Activated B cell treated with CpG ODN at 0.5 μM for 24 hours (primary cell): ENCODE results near the gene TBC1D1. TPM values are rescaled to one million over a fixed set of nuclear protein-coding genes. Genes with fewer than 3 reads are reported as not detected.

Experiments used
- ATAC-seq: fragments of 200-7000 bp; cut with Tn5 transposase; one replicate; pipeline ENCODE4 v1.10.0; 2021; ENCODE audit warnings: low read depth, mild to moderate bottlenecking, moderate library complexity
- CTCF ChIA-PET: fragments of 350-600 bp; sonication (Branson Sonifier 250); formaldehyde crosslinking; loops from one replicate; lab custom pipeline; 2021; ENCODE audit warnings: antibody characterized with exemption; lab: Charles Lee
- POLR2A ChIA-PET: fragments of 350-600 bp; sonication (Branson Sonifier 250); formaldehyde crosslinking; loops from one replicate; lab custom pipeline; 2021; ENCODE audit warnings: antibody characterized with exemption; lab: Charles Lee
- DNase-seq: peaks from one replicate; pipeline ENCODE4 v3.0.0; 2022
- H3K27ac Mint-ChIP-seq: one replicate; pipeline ENCODE4 v1.8.0; 2020; ENCODE audit warnings: mixed read lengths
- H3K27me3 Mint-ChIP-seq: one replicate; pipeline ENCODE4 v1.8.0; 2021; ENCODE audit warnings: mixed read lengths
- H3K36me3 Mint-ChIP-seq: one replicate; pipeline ENCODE4 v1.8.0; 2021; ENCODE audit warnings: low read depth, mixed read lengths
- H3K4me1 Mint-ChIP-seq: one replicate; pipeline ENCODE4 v1.8.0; 2021; ENCODE audit warnings: mixed read lengths
- H3K4me3 Mint-ChIP-seq: one replicate; pipeline ENCODE4 v1.8.0; 2020; ENCODE audit warnings: mild to moderate bottlenecking, mixed read lengths
- H3K9me3 Mint-ChIP-seq: one replicate; pipeline ENCODE4 v1.8.0; 2020; ENCODE audit warnings: mixed read lengths
- CTCF ChIP-seq: fragments of 200-600 bp; IDR thresholded peaks from one replicate; pipeline ENCODE4 v1.8.0; 2022; ENCODE audit warnings: antibody characterized with exemption, mild to moderate bottlenecking
- intact Hi-C: fragments of 100-400 bp; cut with micrococcal nuclease; formaldehyde crosslinking; loops from one replicate; pipeline ENCODE4 v1.15.1; 2024
- total RNA-seq: library from RNA; stranded (reverse); gene quantifications from 2 replicates; pipeline ENCODE4 v1.2.3, GENCODE V29; 2022

The TBC1D1 gene
- total RNA-seq, 1 donor from 2014 or later, result 84.8 TPM

GRCh38 chr4:37976507-37976906 lies 85.6 kb downstream of the TBC1D1 start:
- CTCF ChIA-PET, result interaction anchor here (0.9 to 2.9 kb wide), 3 partner anchors 10 to 150 kb away, joined by 3 to 12 read pairs (median 3); partner anchors contain the start of gene PGM2

GRCh38 chr4:37976991-37977470 lies 86.1 kb downstream of the TBC1D1 start:
- Mint-ChIP-seq H3K4me3 (peak overlapping the region; percentile 86), H3K9me3 (no peaks in the 10 kb centered on the region), H3K36me3 (peaks cover 5% of the 10 kb centered on the region), H3K27ac (peak overlapping the region; percentile 63), H3K4me1 (peaks cover 51% of the 10 kb centered on the region), H3K27me3 (no peaks in the 10 kb centered on the region)
- intact Hi-C loops, result loop anchor here (1.0 to 5.0 kb wide), 5 partner anchors 86 to 685 kb away; partner anchors contain the start of genes KLF3, PGM2, RELL1 and TBC1D1
- POLR2A ChIA-PET, result interaction anchor here (1.9 to 4.4 kb wide), 3 partner anchors 80 to 151 kb away, joined by 5 to 48 read pairs (median 7); partner anchors contain the start of genes PGM2 and TBC1D1
- DNase-seq (peak; percentile 83), ATAC-seq (peak; percentile 88)
- CTCF ChIA-PET, result interaction anchor here (0.6 to 2.9 kb wide), 10 partner anchors 9 to 177 kb away, joined by 3 to 12 read pairs (median 4); partner anchors contain the start of gene PGM2
- TF ChIP-seq CTCF, result no peak

More at GRCh38 chr4:37976507-37976906, 85.6 kb downstream of the TBC1D1 start:
- POLR2A ChIA-PET, result interaction anchor here (2.7 to 4.4 kb wide), 2 partner anchors 85 to 150 kb away, joined by 7 to 48 read pairs; partner anchors contain the start of genes PGM2 and TBC1D1
- DNase-seq, result no peak
- H3K9me3 Mint-ChIP-seq, result no peaks in the 10 kb centered on the region
- H3K4me3 Mint-ChIP-seq, result peak overlapping the region; percentile 78
- H3K27ac Mint-ChIP-seq, result peak overlapping the region; percentile 63
- no peak for TF ChIP-seq CTCF
- no peaks in the 10 kb centered on the region for H3K27me3 Mint-ChIP-seq
- intact Hi-C loops, result loop anchor here (2.0 to 5.0 kb wide), 2 partner anchors 290 to 686 kb away; partner anchors contain the start of genes KLF3 and RELL1
- no peak for ATAC-seq
- peaks cover 45% of the 10 kb centered on the region for H3K4me1 Mint-ChIP-seq
- peaks cover 5% of the 10 kb centered on the region for H3K36me3 Mint-ChIP-seq

- intact Hi-C loops, result loop anchor here (1.0 to 5.0 kb wide), 7 partner anchors 12 to 685 kb away; partner anchors contain the start of genes KLF3, PGM2, RELL1 and TBC1D1
- DNase-seq, result peak; percentile 62
- Mint-ChIP-seq H3K36me3 (peaks cover 5% of the 10 kb centered on the region), H3K27me3 (no peaks in the 10 kb centered on the region), H3K4me1 (peaks cover 57% of the 10 kb centered on the region), H3K4me3 (peak overlapping the region; percentile 86), H3K27ac (peak overlapping the region; percentile 82), H3K9me3 (no peaks in the 10 kb centered on the region)
- peak; percentile 73 for ATAC-seq
- TF ChIP-seq CTCF, result no peak
- ChIA-PET CTCF (interaction anchor here (0.6 to 2.9 kb wide), 11 partner anchors 10 to 178 kb away, joined by 3 to 12 read pairs (median 4); partner anchors contain the start of gene PGM2), POLR2A (interaction anchor here (1.9 to 4.4 kb wide), 3 partner anchors 81 to 151 kb away, joined by 5 to 48 read pairs (median 7); partner anchors contain the start of genes PGM2 and TBC1D1)
Observed at GRCh38 chr4:37977471-37978247, 86.8 kb downstream of the TBC1D1 start.

GRCh38 chr4:37978248-37978924 lies 87.5 kb downstream of the TBC1D1 start:
- intact Hi-C loops, result loop anchor here (1.0 to 5.0 kb wide), 3 partner anchors 11 to 684 kb away; partner anchors contain the start of gene KLF3
- ChIA-PET CTCF (interaction anchor here (0.7 to 2.9 kb wide), 10 partner anchors 10 to 179 kb away, joined by 3 to 12 read pairs (median 4); partner anchors contain the start of gene PGM2), POLR2A (interaction anchor here (1.9 to 4.4 kb wide), 3 partner anchors 81 to 152 kb away, joined by 5 to 48 read pairs (median 7); partner anchors contain the start of genes PGM2 and TBC1D1)
- DNase-seq (no peak), ATAC-seq (peak; percentile 3)
- Mint-ChIP-seq H3K27me3 (no peaks in the 10 kb centered on the region), H3K27ac (peak overlapping the region; percentile 82), H3K4me1 (peaks cover 61% of the 10 kb centered on the region), H3K4me3 (peak overlapping the region; percentile 86), H3K9me3 (no peaks in the 10 kb centered on the region), H3K36me3 (peaks cover 7% of the 10 kb centered on the region)
- no peak for TF ChIP-seq CTCF
